ENCODE measurements around the gene TRAF4.
"Not testable (repeated sequence)": the region's sequence is repeated elsewhere in the genome, so short reads cannot be mapped to it uniquely, and the experiment has no call there.

TRAF4 gene

DNA sequence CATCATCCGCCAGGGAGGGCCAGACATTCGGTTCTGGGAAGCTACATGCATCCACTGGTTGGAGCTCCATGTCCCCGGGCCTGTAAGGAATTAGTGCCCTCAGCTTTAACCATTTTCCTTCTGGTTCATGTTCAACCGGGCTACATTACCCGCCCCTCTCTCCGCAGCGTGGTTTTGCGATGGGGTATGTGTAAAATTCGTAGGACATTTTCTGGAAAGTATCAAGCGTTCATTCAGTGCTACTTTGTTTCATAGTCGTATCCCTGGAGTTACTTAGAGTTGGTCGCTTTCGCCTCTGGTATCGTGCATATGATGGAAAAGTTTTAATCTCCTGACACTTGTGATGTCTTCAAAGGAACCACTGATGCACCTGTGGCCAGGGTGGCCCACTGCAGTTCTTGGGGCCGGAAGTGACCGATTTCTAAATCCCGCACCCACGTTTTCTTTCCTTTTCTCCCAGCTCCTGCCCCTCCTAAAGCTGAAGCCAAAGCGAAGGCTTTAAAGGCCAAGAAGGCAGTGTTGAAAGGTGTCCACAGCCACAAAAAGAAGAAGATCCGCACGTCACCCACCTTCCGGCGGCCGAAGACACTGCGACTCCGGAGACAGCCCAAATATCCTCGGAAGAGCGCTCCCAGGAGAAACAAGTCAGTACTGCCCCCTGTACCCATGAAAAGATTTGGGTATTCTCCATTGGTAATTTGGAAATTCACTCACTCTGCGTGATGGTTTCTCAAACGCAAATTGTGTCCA lies 23.4 kb upstream of the TRAF4 start:
- TF ChIP-seq OSR1 (CRISPR knock-in tag; IDR thresholded peaks at IDR 0.05) (no peak), ZFP30 (CRISPR knock-in tag; IDR thresholded peaks at IDR 0.05) (no peak), BACH2 (CRISPR knock-in tag; IDR thresholded peaks at IDR 0.05; ENCODE audit: borderline replicate concordance) (no peak), PPARA (CRISPR knock-in tag; IDR thresholded peaks at IDR 0.05; ENCODE audit: borderline replicate concordance) (no peak), ZNF8 (CRISPR knock-in tag; IDR thresholded peaks at IDR 0.05) (no peak), CREB5 (CRISPR knock-in tag; IDR thresholded peaks at IDR 0.05; ENCODE audit: low read depth) (no peak), ZFP3 (CRISPR knock-in tag; IDR thresholded peaks at IDR 0.05) (no peak), SNAI2 (CRISPR knock-in tag; IDR thresholded peaks at IDR 0.05) (no peak), TSHZ2 (CRISPR knock-in tag; IDR thresholded peaks at IDR 0.05) (no peak), ZNF565 (CRISPR knock-in tag; conservative IDR thresholded peaks at IDR 0.05; ENCODE audit: low read depth) (no peak), ARNTL (CRISPR knock-in tag; IDR thresholded peaks at IDR 0.05; ENCODE audit: borderline replicate concordance, low read depth) (no peak), TCF4 (CRISPR knock-in tag; IDR thresholded peaks at IDR 0.05; ENCODE audit: borderline replicate concordance) (no peak), CSDC2 (CRISPR knock-in tag; IDR thresholded peaks at IDR 0.05) (no peak), ISL1 (CRISPR knock-in tag; IDR thresholded peaks at IDR 0.05) (no peak), ZC3H10 (CRISPR knock-in tag; IDR thresholded peaks at IDR 0.05) (no peak), ZNF70 (CRISPR knock-in tag; IDR thresholded peaks at IDR 0.05) (no peak), GLIS3 (CRISPR knock-in tag; IDR thresholded peaks at IDR 0.05) (no peak)
- TF ChIP-seq, protein P1, sequence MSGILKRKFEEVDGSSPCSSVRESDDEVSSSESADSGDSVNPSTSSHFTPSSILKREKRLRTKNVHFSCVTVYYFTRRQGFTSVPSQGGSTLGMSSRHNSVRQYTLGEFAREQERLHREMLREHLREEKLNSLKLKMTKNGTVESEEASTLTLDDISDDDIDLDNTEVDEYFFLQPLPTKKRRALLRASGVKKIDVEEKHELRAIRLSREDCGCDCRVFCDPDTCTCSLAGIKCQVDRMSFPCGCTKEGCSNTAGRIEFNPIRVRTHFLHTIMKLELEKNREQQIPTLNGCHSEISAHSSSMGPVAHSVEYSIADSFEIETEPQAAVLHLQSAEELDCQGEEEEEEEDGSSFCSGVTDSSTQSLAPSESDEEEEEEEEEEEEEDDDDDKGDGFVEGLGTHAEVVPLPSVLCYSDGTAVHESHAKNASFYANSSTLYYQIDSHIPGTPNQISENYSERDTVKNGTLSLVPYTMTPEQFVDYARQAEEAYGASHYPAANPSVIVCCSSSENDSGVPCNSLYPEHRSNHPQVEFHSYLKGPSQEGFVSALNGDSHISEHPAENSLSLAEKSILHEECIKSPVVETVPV (CRISPR knock-in tag; IDR thresholded peaks at IDR 0.05): no peak
- TF ChIP-seq, protein P2, sequence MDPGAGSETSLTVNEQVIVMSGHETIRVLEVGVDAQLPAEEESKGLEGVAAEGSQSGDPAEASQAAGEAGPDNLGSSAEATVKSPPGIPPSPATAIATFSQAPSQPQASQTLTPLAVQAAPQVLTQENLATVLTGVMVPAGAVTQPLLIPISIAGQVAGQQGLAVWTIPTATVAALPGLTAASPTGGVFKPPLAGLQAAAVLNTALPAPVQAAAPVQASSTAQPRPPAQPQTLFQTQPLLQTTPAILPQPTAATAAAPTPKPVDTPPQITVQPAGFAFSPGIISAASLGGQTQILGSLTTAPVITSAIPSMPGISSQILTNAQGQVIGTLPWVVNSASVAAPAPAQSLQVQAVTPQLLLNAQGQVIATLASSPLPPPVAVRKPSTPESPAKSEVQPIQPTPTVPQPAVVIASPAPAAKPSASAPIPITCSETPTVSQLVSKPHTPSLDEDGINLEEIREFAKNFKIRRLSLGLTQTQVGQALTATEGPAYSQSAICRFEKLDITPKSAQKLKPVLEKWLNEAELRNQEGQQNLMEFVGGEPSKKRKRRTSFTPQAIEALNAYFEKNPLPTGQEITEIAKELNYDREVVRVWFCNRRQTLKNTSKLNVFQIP (CRISPR knock-in tag; IDR thresholded peaks at IDR 0.05; ENCODE audit: borderline replicate concordance, low read depth): no peak
- ATAC-seq: no peak

- ATAC-seq: not testable (repeated sequence)
Measured at GRCh38 chr17:28720997-28721329, 22.8 kb upstream of the TRAF4 start.

DNA sequence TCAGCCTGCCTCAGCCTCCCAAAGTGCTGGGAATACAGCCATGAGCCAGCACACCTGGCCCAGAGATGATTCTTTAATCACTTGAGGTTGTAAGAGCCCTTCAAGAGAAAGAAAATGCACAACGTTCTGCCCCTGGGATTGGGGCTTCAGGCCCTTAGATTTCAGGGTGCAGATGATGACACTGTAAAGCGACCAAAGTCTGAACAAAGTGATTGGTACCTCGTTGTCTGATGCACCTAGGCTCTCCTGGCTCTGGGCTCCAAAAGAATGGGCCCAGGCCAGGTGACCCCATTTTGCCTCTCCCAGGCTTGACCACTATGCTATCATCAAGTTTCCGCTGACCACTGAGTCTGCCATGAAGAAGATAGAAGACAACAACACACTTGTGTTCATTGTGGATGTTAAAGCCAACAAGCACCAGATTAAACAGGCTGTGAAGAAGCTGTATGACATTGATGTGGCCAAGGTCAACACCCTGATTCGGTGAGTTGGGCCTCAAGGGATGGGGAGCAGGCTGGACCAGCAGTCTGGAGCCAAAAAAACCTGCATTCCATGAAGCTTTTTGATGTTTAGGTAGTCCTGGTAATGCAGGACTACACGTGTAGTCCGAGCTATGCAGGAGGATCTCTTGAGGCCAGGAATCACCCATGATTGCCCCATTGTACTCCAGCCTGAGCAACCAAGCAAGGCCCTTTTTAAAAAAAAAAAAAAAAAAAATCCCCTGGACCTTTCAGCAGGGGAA lies 21.2 kb upstream of the TRAF4 start:
- ATAC-seq: no peak
- no peak for TF ChIP-seq SNAI2 (CRISPR knock-in tag; IDR thresholded peaks at IDR 0.05)
- no peak for TF ChIP-seq TCF4 (CRISPR knock-in tag; IDR thresholded peaks at IDR 0.05; ENCODE audit: borderline replicate concordance)
- no peak for TF ChIP-seq ISL1 (CRISPR knock-in tag; IDR thresholded peaks at IDR 0.05)
- no peak for TF ChIP-seq OSR1 (CRISPR knock-in tag; IDR thresholded peaks at IDR 0.05)
- no peak for TF ChIP-seq BACH2 (CRISPR knock-in tag; IDR thresholded peaks at IDR 0.05; ENCODE audit: borderline replicate concordance)
- no peak for TF ChIP-seq RARB (CRISPR knock-in tag; IDR thresholded peaks at IDR 0.05)
- no peak for TF ChIP-seq TOX (CRISPR knock-in tag; IDR thresholded peaks at IDR 0.05; ENCODE audit: borderline replicate concordance)
